HCT116 (cell line): ENCODE measurements around the gene DGKG. TPM values are rescaled to one million over a fixed set of nuclear protein-coding genes. Genes with fewer than 3 reads are reported as not detected.
A peak's percentile ranks its signal among the peaks of the same experiment; 100 is the strongest.

Source experiments
- ATAC-seq: fragments of 200-7000 bp; cut with Tn5 transposase; 2 replicates; pipeline ENCODE4 v1.9.1; 2020; ENCODE audit warnings: mild to moderate bottlenecking, moderate library complexity
- BruUV-seq: library from RNA; stranded (reverse); fragments of 400-500 nt; replicated peaks from 2 replicates; lab custom pipeline; 2021; lab: Mats Ljungman, UMichigan
- CTCF ChIA-PET: fragments of 300-600 bp; sonication (Branson Sonifier 250); formaldehyde crosslinking; loops from one replicate; lab custom pipeline; 2021; ENCODE audit warnings: antibody characterized with exemption; lab: Charles Lee
- POLR2A ChIA-PET: fragments of 300-600, 350-600 bp; sonication (Branson Sonifier 250); formaldehyde crosslinking; loops from one replicate; lab custom pipeline; 2021; ENCODE audit warnings: antibody characterized with exemption; lab: Charles Lee
- RAD21 ChIA-PET, 2 experiments: fragments of 300-600 bp; sonication (Branson Sonifier 250); formaldehyde crosslinking; loops; one replicate each; lab custom pipeline; 2023; ENCODE audit warnings: low total read pairs in 2 of 2; ENCODE audit not compliant: uncharacterized antibody in 2 of 2, unreplicated experiment in 2 of 2, low non-redundant PET in 1 of 2; lab: Charles Lee
- DNase-seq: peaks from one replicate; pipeline ENCODE4 v3.0.0-alpha.2; 2010; ENCODE audit warnings: low read depth, low spot score
- H2AFZ ChIP-seq: fragments of 200-600 bp; shearing (Covaris generic), sonication (generic); 2 replicates; pipeline ENCODE4 v1.6.1; 2017; ENCODE audit warnings: low read depth, mixed run types, mixed read lengths, antibody characterized with exemption, low read length; ENCODE audit not compliant: poor library complexity, severe bottlenecking
- H3K27ac ChIP-seq: 2 replicates; pipeline ENCODE4 v1.5.1; 2012; ENCODE audit warnings: low read depth, low read length
- H3K27me3 ChIP-seq: fragments of 200-600 bp; sonication (generic); 2 replicates; pipeline ENCODE4 v1.6.1; 2016; ENCODE audit warnings: mixed run types, low read length, mixed read lengths; ENCODE audit not compliant: insufficient read depth
- H3K36me3 ChIP-seq, 2 experiments: fragments of 200-500 bp in 1 of 2; fragments of 200-600 bp in 1 of 2; sonication (Bioruptor generic) in 1 of 2; sonication (generic) in 1 of 2; 2 replicates each; pipeline versions ENCODE4 v1.5.1 to v1.6.1; 2014 to 2016; ENCODE audit warnings: low read length in 2 of 2, inconsistent platforms in 1 of 2, mixed read lengths in 1 of 2, mixed run types in 1 of 2; ENCODE audit not compliant: insufficient read depth in 2 of 2, control insufficient read depth in 1 of 2
- H3K4me1 ChIP-seq, 2 experiments: fragments of 200-600 bp in 1 of 2; sonication (generic) in 1 of 2; 2 replicates each; pipeline versions ENCODE4 v1.5.1 to v1.6.1; 2012 to 2017; ENCODE audit warnings: low read length in 2 of 2, inconsistent platforms in 1 of 2, mild to moderate bottlenecking in 1 of 2, mixed read lengths in 1 of 2, mixed run types in 1 of 2, moderate library complexity in 1 of 2; ENCODE audit not compliant: insufficient read depth in 2 of 2, control insufficient read depth in 1 of 2
- H3K4me2 ChIP-seq: fragments of 200-600 bp; sonication (generic); 2 replicates; pipeline ENCODE4 v1.6.1; 2017; ENCODE audit warnings: mixed run types, low read length, mixed read lengths
- H3K4me3 ChIP-seq, 2 experiments: fragments of 200-600 bp in 1 of 2; sonication (generic) in 1 of 2; replicated peaks in 1 of 2; 2 replicates each; pipeline ENCODE4 v1.5.1; 2011 to 2016; ENCODE audit warnings: low read length in 2 of 2, control low read depth in 1 of 2, low read depth in 1 of 2, mild to moderate bottlenecking in 1 of 2, mixed read lengths in 1 of 2, mixed run types in 1 of 2
- H3K79me2 ChIP-seq: fragments of 200-600 bp; sonication (generic); 2 replicates; pipeline ENCODE4 v1.6.1; 2017; ENCODE audit warnings: mild to moderate bottlenecking, mixed run types, low read length, moderate library complexity, mixed read lengths; ENCODE audit not compliant: insufficient read depth
- H3K9ac ChIP-seq: fragments of 200-600 bp; sonication (generic); 2 replicates; pipeline ENCODE4 v1.6.1; 2016; ENCODE audit warnings: low read length, mixed read lengths
- H3K9me2 ChIP-seq: fragments of 200-600 bp; sonication (generic), shearing (Covaris generic); 2 replicates; pipeline ENCODE4 v1.6.1; 2017; ENCODE audit warnings: mixed run types, mild to moderate bottlenecking, moderate library complexity; ENCODE audit not compliant: insufficient read depth
- H3K9me3 ChIP-seq, 2 experiments: fragments of 200-500 bp in 1 of 2; fragments of 200-600 bp in 1 of 2; sonication (Bioruptor generic) in 1 of 2; sonication (generic) in 1 of 2; 2 replicates each; pipeline ENCODE4 v1.6.1; 2014 to 2017; ENCODE audit warnings: low read length in 2 of 2, mixed read lengths in 2 of 2, inconsistent platforms in 1 of 2, low read depth in 1 of 2, mild to moderate bottlenecking in 1 of 2, mixed run types in 1 of 2, moderate library complexity in 1 of 2; ENCODE audit not compliant: control insufficient read depth in 1 of 2, insufficient read depth in 1 of 2
- H4K20me1 ChIP-seq: fragments of 200-600 bp; sonication (generic), shearing (Covaris generic); 2 replicates; pipeline ENCODE4 v1.6.1; 2017; ENCODE audit warnings: mixed run types, mild to moderate bottlenecking, moderate library complexity; ENCODE audit not compliant: insufficient read depth
- ATF3 ChIP-seq: IDR thresholded peaks from 2 replicates; pipeline ENCODE4 v1.6.1; 2012
- CBX3 ChIP-seq: IDR thresholded peaks from 2 replicates; pipeline ENCODE4 v1.6.1; 2012; ENCODE audit warnings: low read depth
- CTCF ChIP-seq, 3 experiments: fragments of 200-600 bp in 1 of 3; sonication (generic) in 1 of 3; IDR thresholded peaks in 2 of 3; conservative IDR thresholded peaks in 1 of 3; 2 replicates each; pipeline ENCODE4 v1.5.1; 2012 to 2017; ENCODE audit warnings: low read depth in 2 of 3, low read length in 2 of 3, antibody characterized with exemption in 1 of 3, borderline replicate concordance in 1 of 3, control low read depth in 1 of 3, mild to moderate bottlenecking in 1 of 3, mixed read lengths in 1 of 3, mixed run types in 1 of 3, moderate library complexity in 1 of 3; ENCODE audit not compliant: insufficient read depth in 1 of 3
- EZH2 ChIP-seq: fragments of 200-600 bp; sonication (generic); IDR thresholded peaks from 2 replicates; pipeline ENCODE4 v1.6.1; 2017; ENCODE audit warnings: antibody characterized with exemption, mixed run types
- EZH2phosphoT487 ChIP-seq: fragments of 200-600 bp; IDR thresholded peaks from 2 replicates; pipeline ENCODE4 v1.6.1; 2018; ENCODE audit warnings: antibody characterized with exemption, borderline replicate concordance
- FOSL1 ChIP-seq: IDR thresholded peaks from 2 replicates; pipeline ENCODE4 v1.6.1; 2012; ENCODE audit warnings: low read depth
- MAX ChIP-seq: IDR thresholded peaks from 2 replicates; pipeline ENCODE4 v1.6.1; 2012
- POLR2AphosphoS5 ChIP-seq: IDR thresholded peaks from 2 replicates; pipeline ENCODE4 v1.6.1; 2011; ENCODE audit warnings: mild to moderate bottlenecking, low read depth, low read length, moderate library complexity
- RAD21 ChIP-seq: IDR thresholded peaks from 2 replicates; pipeline ENCODE4 v1.6.1; 2012; ENCODE audit warnings: low read depth, mild to moderate bottlenecking
- SP1 ChIP-seq: IDR thresholded peaks from 2 replicates; pipeline ENCODE4 v1.6.1; 2012; ENCODE audit warnings: low read depth
- SRF ChIP-seq: IDR thresholded peaks from 2 replicates; pipeline ENCODE4 v1.6.1; 2012; ENCODE audit warnings: low read depth
- TCF7L2 ChIP-seq: IDR thresholded peaks from 2 replicates; pipeline ENCODE4 v1.7.0; 2011; ENCODE audit warnings: borderline replicate concordance, inconsistent platforms; ENCODE audit not compliant: insufficient read depth, insufficient read length; ENCODE audit errors: extremely low read depth
- YY1 ChIP-seq: IDR thresholded peaks from 2 replicates; pipeline ENCODE4 v1.6.1; 2011; ENCODE audit warnings: low read length, low read depth, moderate library complexity, mild to moderate bottlenecking; ENCODE audit not compliant: insufficient replicate concordance; ENCODE audit errors: extremely low read depth
- ZFX ChIP-seq: fragments of 450-650 bp; IDR thresholded peaks from 2 replicates; pipeline ENCODE4 v1.6.1; 2017
- ZNF274 ChIP-seq: fragments of 200-500 bp; sonication (Bioruptor generic); IDR thresholded peaks from 2 replicates; pipeline ENCODE4 v1.6.1; 2014; ENCODE audit warnings: mild to moderate bottlenecking, low read depth, low read length, inconsistent platforms
- intact Hi-C: fragments of 100-400 bp; cut with micrococcal nuclease; formaldehyde crosslinking; loops from 2 replicates; pipeline ENCODE4 v1.10.0; 2022
- total RNA-seq: library from RNA; stranded (reverse); gene quantifications from one replicate; pipeline ENCODE4 v1.2.1, GENCODE V29; 2021; ENCODE audit not compliant: unreplicated experiment

DGKG gene
- total RNA-seq, 1 experiment from 2014 or later: 4.8 TPM

GRCh38 chr3:186260726-186261125 is 101.3 kb downstream of the DGKG start:
- no peak overlapping the region for H3K27ac ChIP-seq
- ATAC-seq: no peak
- H3K27me3 ChIP-seq: no peaks in the 10 kb centered on the region
- H3K79me2 ChIP-seq: no peaks in the 10 kb centered on the region
- intact Hi-C loops: no loop called here
- H3K4me1 ChIP-seq: peaks cover 5 to 12% of the 10 kb centered on the region in 2 experiments; a peak in 3 of 4 replicates
- ChIA-PET POLR2A (interaction anchor here (2.6 kb wide), 1 partner anchor 280 kb away, joined by 7 read pairs; no protein-coding TSS in a partner anchor), RAD21 (no interaction called here)
- H3K4me3 ChIP-seq: no peak overlapping the region
- no TSS peak for BruUV-seq
- no peak overlapping the region for H3K4me2 ChIP-seq
- H2AFZ ChIP-seq: no peak overlapping the region
- no peaks in the 10 kb centered on the region for H3K9me2 ChIP-seq
- no peaks in the 10 kb centered on the region for H3K36me3 ChIP-seq
- H4K20me1 ChIP-seq: no peaks in the 10 kb centered on the region
- 0 out of 2 replicates have a peak, but pooled peaks have one; percentile 4 for TF ChIP-seq RAD21
- TF ChIP-seq EZH2phosphoT487: no peak
- TF ChIP-seq, all 23 proteins: peak for 1
- CTCF ChIA-PET: interaction anchor here (1.4 to 4.5 kb wide), 6 partner anchors 13 to 357 kb away, joined by 4 to 86 read pairs (median 13); partner anchors contain the start of gene AHSG
- DNase-seq: no peak
- Histone ChIP-seq H3K9me3 (no peaks in the 10 kb centered on the region), H3K9ac (no peak overlapping the region)

- DNase-seq (peak; percentile 75), ATAC-seq (peak; percentile 100)
- no peaks in the 10 kb centered on the region for H4K20me1 ChIP-seq
- peak overlapping the region; percentile 54 for H3K4me2 ChIP-seq
- H3K36me3 ChIP-seq: no peaks in the 10 kb centered on the region
- no TSS peak for BruUV-seq
- POLR2A ChIA-PET: interaction anchor here (2.6 kb wide), 1 partner anchor 281 kb away, joined by 7 read pairs; no protein-coding TSS in a partner anchor
- H3K27me3 ChIP-seq: no peaks in the 10 kb centered on the region
- no peaks in the 10 kb centered on the region for H3K9me2 ChIP-seq
- no peaks in the 10 kb centered on the region for H3K79me2 ChIP-seq
- peaks cover 5 to 12% of the 10 kb centered on the region in 2 experiments; a peak in 3 of 4 replicates for H3K4me1 ChIP-seq
- no peak overlapping the region for H3K4me3 ChIP-seq
- no peak overlapping the region for H3K27ac ChIP-seq
- intact Hi-C loops: loop anchor here (1.0 to 10.0 kb wide), 3 partner anchors 281 to 565 kb away; no protein-coding TSS in a partner anchor
- peak overlapping the region; percentile 90 for H2AFZ ChIP-seq
- H3K9ac ChIP-seq: no peak overlapping the region; the same call in 1 of the 2 replicates
- RAD21 ChIA-PET: interaction anchor here (1.1 to 1.4 kb wide), 2 partner anchors 280 kb away, joined by 3 to 6 read pairs; no protein-coding TSS in a partner anchor
- no peaks in the 10 kb centered on the region for H3K9me3 ChIP-seq
- TF ChIP-seq FOSL1: no peak
- peak; percentile 34; the same call in 1 of the 2 replicates for TF ChIP-seq MAX
- no peak for TF ChIP-seq EZH2phosphoT487
- TF ChIP-seq CBX3: 0 out of 2 replicates have a peak, but pooled peaks have one; percentile 3
- peak; percentile 90 for TF ChIP-seq RAD21
- TF ChIP-seq SRF: no peak
- TF ChIP-seq ZNF274: no peak
- no peak for TF ChIP-seq SP1
- TF ChIP-seq EZH2: no peak
- TF ChIP-seq POLR2AphosphoS5: peak; percentile 61
- TF ChIP-seq ATF3: no peak
- TF ChIP-seq YY1: peak; percentile 83
- TF ChIP-seq ZFX: 0 out of 2 replicates have a peak, but pooled peaks have one; percentile 16
- peak; percentile 88 to 99 (median 96) for TF ChIP-seq CTCF (IDR thresholded peaks at IDR 0.05 in 2 of 3, conservative IDR thresholded peaks at IDR 0.05 in 1 of 3; ENCODE audit: borderline replicate concordance in 1 of 3, insufficient read depth in 1 of 3, low read depth in 2 of 3, low read length in 2 of 3)
- no peak for TF ChIP-seq TCF7L2
- CTCF ChIA-PET: interaction anchor here (0.7 to 4.5 kb wide), 21 partner anchors 8 to 358 kb away, joined by 3 to 86 read pairs (median 6); partner anchors contain the start of genes AHSG and CRYGS
Measured at GRCh38 chr3:186259612-186260383, 102.2 kb downstream of the DGKG start.
